Left kidney (tissue), 2 donors: Measurements from ENCODE around the gene PGAP2. TPM values are rescaled to one million over a fixed set of nuclear protein-coding genes. Genes with fewer than 3 reads are reported as not detected.
A peak's percentile ranks its signal among the peaks of the same experiment; 100 is the strongest.
"Not testable (repeated sequence)": the region's sequence is repeated elsewhere in the genome, so short reads cannot be mapped to it uniquely, and the experiment has no call there.

Experiments
- DNase-seq: peaks from one replicate; pipeline ENCODE4 v3.0.0-alpha.2; 2013
- polyA plus RNA-seq: library from polyadenylated mRNA; unstranded; fragments of 120-200 nt; gene quantifications from one replicate; pipeline ENCODE4 v1.2.1, GENCODE V29; 2013; ENCODE audit not compliant: insufficient read length

Gene PGAP2
- polyA plus RNA-seq, 1 donor, result 48.7 TPM

DNA sequence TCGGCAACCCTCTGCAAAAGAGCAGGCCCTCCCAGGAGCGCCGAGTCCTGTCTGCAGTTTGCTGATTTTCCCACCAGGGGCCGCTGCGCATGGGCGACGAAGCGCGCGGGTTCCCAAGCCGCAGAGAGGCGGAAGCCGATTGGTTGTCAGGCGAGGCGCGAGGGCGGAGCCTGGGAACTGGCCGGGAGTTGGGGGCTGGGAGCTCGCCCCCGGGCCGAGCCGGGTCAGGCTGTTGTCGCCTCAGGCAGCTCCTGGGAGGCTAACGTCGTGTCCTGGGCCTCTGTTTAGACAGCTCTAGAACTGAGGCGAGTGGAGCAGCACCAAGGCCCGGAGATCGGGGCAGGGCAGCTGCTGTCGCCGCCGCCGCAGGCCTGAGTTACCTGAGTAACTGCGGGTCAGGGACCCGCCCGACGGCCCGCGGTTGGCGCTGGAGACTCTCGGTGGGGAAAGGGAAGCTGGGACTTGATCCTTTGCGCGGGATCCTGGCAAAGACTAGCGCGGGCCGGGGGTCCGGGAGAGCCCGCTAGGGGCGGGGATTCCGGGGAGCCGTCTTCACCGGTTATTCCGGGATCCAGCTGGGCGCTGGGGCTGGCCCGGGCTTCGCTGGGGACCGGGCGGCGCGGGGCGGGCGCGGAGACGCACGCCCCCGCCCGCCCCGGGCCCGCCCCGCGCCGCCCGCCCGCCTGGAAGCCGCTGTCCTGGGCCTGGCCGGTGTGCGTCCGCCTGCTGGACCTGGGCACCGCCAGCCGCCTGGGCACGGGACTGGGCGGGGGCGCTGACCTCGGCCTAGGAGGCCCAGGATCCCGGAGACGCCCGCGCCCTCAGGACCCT, 46.8 kb downstream of the PGAP2 start, which contains the start of gene STIM1:
TSS of gene STIM1 (plus strand) at position 688 of the 831 bp plus-strand sequence. CDS start 607 bp downstream, outside the sequence.
- DNase-seq, result peak; percentile 94

DNA sequence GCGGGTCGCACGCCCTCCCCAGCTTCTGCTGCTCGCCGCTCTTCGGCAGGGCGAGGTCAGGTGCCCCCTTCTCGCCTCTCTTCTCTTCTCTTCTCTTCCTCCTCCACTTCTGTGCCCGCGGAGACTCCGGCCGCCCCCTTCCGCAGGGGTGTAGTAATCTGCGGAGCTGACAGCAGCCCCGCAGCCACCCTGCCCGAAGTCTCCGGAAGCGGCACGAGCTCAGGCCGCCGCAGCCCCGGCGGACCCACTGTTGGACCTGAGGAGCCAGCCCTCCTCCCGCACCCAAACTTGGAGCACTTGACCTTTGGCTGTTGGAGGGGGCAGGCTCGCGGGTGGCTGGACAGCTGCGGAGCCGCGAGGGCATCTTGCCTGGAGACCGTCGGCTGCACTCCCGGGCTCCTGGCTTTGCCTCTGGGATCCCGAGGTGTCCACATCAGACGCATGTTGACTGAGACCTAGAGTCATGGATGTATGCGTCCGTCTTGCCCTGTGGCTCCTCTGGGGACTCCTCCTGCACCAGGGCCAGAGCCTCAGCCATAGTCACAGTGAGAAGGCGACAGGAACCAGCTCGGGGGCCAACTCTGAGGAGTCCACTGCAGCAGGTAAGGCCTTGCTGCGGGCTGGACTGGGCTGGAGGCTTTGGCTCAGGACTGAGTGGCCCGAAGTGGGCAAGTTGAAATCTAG, 47.6 kb downstream of the PGAP2 start:
- no peak for DNase-seq

DNA sequence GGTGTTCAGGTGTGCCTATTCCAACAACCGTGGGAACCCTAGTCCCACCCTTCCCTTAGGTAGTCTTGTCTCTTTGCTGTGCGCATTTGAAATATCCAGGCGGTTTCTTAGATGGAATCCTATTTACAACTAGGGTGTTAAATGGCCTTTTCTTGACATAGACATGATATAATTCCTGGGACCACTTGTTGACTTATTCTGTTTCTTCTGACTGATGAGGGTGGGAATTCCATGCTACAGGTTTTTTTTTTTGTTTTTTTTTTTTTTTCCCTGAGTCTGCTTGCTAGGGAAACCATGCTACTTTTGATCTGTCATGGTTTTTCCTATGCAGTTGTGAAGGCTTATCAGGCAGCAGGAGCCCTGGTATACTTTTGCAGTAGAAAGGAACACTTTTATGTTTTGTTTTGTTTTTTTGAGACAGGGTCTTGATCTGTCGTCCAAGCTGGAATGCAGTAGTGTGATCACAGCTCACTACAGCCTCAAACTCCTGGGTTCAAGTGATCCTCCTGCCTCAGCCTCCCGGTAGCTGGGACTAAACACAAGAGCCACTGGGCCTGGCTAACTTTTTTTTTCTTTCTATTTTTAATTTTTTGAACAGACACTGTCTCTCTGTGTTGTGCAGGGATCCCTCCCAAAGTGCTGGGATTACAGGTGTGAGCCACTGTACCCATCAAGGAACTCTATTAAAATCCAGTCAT, 48.6 kb downstream of the PGAP2 start:
- DNase-seq, result no peak

DNA sequence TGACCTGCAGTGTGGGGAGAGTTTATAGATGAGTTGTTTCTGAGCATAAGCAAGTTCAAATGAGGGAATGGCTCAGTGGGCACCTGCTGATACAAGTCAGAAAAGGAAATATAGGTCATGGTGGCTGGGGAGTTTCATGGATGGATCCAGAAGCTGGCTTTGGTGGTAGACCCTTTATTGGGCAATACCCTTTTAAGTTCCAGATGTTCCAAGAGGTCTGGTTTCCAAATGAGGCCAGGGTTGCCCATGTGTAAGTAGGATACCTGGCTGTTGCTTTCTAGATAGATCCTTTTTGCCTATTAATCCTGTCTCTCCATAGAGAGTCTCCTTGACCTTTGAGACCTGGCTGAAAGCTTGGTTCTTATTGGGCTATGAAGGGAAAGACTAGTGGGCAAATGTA, 49.3 kb downstream of the PGAP2 start:
- no peak for DNase-seq

DNA sequence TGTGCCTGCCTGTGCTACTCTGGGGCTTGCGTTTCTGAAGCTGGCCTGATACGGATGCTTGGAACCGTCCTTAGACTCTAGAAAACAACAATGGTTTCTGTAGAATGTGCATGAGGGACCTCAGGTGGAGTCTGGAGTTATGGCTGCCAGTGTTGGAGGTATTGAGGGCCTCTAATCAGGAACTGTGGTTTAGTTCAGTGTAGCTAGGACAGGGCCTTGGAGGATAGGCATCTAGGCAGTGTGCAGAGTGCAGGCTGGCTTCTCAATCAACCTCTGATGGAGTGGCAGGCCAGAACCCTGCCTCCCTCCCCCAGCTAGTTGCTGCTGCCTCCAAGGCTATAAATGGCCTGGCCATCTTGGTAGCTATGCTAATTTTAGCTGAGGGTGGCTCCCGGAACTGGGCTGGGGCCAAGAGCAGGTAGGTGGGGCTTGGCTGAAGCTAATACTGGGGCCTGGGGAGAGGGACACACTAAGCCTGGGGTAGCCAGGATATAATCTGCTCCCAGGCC, 51.1 kb downstream of the PGAP2 start:
- DNase-seq, result no peak

DNA sequence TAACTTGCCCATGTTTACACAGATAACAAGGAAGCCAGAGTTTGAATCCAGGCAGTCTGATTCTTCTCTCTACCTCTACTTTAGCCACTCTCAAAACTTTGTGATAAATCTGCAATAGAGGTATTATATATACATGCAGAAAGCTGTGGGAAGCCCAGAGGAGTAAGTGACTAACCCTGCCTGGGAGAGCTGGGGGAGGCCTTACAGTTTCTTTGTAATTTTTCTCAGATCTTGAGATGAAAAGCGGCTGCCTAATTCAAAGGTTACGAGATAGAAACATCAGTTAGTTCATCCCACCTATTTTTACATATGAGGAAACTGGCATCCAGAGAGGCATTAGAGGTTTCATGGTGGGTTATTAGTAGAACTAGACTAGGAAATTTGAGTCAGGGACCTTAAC, 52.0 kb downstream of the PGAP2 start:
- DNase-seq, result no peak

DNA sequence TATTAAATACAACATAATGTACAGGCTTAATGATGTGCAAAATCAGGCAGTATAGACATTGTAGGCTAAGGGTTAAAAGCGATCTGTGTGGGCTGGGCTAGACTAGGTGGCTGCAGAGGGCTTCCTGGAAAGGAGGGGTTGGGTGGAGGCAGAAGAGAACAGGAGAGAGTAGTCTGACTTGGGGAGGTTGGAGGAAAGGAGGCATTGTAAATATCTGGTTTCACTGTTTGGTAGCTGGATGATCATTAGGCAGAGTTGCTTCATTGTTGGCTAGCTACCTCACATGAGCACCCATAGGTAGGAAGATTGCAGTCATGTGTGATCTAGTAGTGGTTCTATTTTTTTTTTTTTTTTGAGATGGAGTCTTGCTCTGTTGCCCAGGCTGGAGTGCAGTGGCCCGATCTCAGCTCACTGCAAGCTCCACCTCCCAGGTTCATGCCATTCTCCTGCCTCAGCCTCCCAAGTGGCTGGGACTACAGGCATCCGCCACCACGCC, 52.6 kb downstream of the PGAP2 start:
- not testable (repeated sequence) for DNase-seq

DNA sequence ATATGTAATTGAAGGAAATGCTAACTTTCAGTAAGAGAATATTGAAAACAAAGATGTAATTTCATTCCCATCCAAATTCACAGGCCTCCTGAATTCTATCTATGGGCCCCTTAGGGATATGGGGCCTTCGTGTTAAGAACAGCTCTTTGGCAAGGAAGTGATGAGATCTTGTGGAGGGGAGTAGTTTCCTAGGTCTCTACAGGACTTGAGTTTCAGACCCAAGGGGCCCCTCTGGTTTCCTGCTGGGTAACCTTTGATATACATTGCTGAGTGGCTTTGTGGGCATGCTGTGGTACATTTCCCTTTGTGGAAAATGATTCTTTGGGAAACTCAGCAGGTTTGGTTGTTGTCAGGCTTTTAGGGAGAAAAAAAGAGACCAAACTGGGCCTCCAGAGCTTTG, 53.3 kb downstream of the PGAP2 start:
- no peak for DNase-seq

DNA sequence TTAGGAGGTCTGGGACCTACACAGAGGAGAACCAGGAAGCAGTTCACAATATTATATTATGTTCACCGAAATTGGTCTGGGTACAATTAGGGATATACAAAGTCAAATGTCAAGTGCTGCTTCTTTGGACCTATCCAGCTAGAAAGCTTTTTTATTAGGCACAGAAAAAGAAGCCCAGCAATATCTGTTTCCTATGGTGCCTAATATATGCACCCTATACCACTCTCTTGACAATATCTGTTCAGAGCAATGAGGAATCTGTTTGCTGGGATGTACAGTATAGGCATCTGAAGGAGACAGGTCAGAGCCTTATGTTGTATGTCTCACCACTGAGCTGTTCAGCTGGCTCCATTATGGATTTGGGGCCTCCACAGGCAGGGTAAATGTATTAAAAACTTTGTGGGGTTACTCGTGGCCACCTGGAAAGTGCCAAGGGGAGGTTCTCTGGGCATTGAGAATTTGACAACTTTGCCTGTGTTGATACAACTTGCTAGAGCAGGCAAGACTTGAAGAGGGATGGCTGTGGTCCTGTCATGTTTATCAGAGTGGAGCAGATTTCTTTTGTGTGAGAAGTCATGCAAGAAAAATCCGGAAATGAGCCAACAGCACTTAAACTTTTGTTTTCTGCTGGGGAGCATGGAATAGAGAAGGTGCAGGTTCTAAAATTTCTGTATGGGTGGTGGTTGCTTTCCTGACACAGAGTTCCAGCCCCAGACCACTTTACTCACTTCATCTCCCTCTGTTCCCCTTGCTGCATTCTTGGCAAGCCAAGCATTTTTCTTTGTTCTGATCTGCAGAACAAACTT, 57.2 kb downstream of the PGAP2 start:
- no peak for DNase-seq

DNA sequence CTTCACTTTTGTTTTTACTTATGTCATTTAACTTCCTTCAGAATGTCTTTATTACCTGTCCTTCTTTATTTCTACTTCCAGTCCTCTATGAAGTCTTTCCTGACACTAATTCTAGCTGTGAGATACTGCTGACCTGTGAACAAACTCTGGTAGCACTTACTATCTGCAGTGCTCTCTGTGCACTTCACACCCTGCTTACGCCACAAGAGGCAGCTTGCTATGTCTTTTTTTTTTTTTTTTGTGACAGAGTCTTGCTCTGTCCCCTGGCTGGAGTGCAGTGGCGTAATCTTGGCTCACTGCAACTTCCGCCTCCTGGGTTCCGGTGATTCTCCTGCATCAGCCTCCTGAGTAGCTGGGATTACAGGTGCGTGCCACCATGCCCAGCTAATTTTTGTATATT, 57.8 kb downstream of the PGAP2 start:
- DNase-seq, result no peak

DNA sequence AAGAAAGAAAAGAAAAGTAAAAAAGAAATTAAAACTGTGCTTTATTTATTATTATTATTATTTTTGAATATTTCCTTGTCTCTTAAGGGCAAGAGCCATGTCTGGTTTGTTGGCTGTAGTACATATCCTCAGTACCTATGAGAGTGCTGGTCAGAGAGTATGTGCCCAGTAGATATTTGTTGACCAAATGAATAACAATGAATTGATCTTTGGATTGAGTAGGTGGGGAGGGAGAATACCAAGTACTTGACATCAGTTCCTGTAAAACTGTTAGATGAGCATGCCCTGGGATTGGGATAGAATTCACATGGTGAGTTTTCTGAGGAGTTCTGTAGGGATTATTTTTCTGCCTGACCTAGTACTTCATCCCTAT, 58.5 kb downstream of the PGAP2 start:
- no peak for DNase-seq

DNA sequence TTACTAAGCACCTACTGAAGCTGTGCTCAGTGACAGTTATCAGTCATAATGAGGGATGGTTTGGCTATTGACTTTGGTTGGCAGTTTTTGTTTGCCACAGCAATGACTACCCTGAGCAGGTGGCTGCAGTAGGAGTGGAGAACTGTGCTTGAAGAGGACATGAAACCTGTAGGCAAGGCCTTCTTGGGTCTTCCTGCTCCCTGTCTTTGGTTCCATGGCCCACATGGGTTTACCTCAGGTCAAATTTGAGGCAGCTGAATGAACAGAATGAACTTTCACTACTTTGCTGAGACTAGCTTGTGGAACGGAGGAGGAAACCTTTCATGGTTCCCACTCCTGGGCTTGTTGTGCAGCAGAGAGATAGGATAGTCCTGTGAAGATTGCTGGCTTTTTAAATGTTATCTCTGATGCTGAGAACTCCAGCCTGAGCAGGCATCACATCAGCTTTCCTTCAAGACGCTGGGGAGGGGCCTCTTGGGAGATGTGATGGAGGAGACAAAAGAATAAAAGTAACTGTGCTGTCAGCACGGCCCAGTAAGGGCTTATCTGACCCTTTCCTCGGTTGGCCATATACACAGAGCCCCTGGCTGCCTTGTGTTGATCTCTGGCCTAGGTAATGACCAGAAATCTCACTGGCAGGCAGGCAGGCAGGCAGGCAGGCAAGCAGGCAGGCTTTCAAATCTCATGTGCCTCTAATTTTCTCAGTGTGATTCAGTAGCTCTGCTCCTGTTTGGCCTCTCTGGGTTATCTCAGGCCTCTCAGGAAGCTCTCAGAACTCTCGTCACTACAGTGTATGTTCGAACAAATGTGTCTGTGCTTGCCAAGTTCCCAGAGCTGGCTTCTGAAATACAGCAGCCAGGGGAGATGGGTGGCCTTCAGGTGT, 59.1 kb downstream of the PGAP2 start:
- DNase-seq, result no peak

DNA sequence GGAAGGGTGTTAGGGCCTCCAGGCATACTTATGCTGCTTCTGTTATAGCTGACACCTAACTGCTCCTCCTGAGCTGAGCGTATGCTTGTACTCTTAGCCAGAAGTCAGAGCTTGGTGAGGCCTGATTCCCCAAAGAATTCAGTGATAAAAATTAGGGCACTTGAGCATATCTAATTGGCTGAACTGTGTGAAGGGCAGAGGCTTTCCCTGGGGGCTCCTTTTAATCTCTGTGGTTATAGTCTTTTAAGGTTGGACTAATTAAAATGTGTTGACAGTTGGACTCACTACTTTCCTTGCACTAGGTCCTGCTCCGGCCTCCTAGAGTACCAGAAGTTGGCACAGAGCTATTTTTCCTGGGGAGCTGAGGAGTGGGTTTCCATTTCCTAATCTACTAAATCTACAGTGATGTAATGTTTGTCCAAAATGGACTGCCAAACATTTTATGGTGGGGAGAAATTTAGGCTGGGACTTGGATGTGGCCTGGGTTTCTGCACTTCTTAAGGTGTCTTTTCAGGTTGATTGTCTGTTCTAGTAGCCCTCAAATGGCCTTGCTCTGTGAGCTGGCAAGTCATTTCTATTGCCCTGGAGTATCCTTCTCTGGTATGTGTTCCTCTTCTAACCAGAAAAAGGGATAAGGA, 65.5 kb downstream of the PGAP2 start:
- DNase-seq, result no peak

Other genes with a start within 250 kb of the PGAP2 start
- 4.1 TPM for gene ART5, start 166.6 kb upstream of the PGAP2 start, polyA plus RNA-seq
- gene ART1, start 163.4 kb upstream of the PGAP2 start, polyA plus RNA-seq, result 0.38 TPM
- gene CHRNA10, start 137.2 kb upstream of the PGAP2 start, polyA plus RNA-seq, result 2.9 TPM
- 78.0 TPM for gene NUP98, start 11.0 kb upstream of the PGAP2 start, polyA plus RNA-seq
- 19.4 TPM for gene RHOG, start 32.4 kb downstream of the PGAP2 start, polyA plus RNA-seq
- 37.1 TPM for gene STIM1, start 47.1 kb downstream of the PGAP2 start, polyA plus RNA-seq